GM19463 (cell line): Measurements from ENCODE around the gene CNTNAP2.

Experiments
- ATAC-seq: cut with Tn5 transposase; IDR thresholded peaks from one replicate; pipeline ENCODE4 v1.9.1; 2021; ENCODE audit warnings: mild to moderate bottlenecking, moderate library complexity; ENCODE audit not compliant: unreplicated experiment

The CNTNAP2 gene

GRCh38 chr7:147968046-147968610 lies 1851.5 kb downstream of the CNTNAP2 start:
- ATAC-seq: no peak

- ATAC-seq: no peak
These were observed 1855.1 kb downstream of the CNTNAP2 start for GRCh38 chr7:147971606-147972110.

- no peak for ATAC-seq
These were observed 1861.6 kb downstream of the CNTNAP2 start for GRCh38 chr7:147978201-147978600.

- ATAC-seq: no peak
These were observed 1862.0 kb downstream of the CNTNAP2 start for GRCh38 chr7:147978651-147979050.

GRCh38 chr7:147980826-147981813 lies 1864.5 kb downstream of the CNTNAP2 start:
- no peak for ATAC-seq

- no peak for ATAC-seq
These were observed 1865.7 kb downstream of the CNTNAP2 start for GRCh38 chr7:147982307-147982706.

- no peak for ATAC-seq
These were observed 1867.7 kb downstream of the CNTNAP2 start for GRCh38 chr7:147984265-147984664.

- no peak for ATAC-seq
These were observed 1873.5 kb downstream of the CNTNAP2 start for GRCh38 chr7:147990079-147990478.

- ATAC-seq: no peak
These were observed 1874.3 kb downstream of the CNTNAP2 start for GRCh38 chr7:147990942-147991341.

- no peak for ATAC-seq
These were observed 1876.1 kb downstream of the CNTNAP2 start for GRCh38 chr7:147992698-147993097.

- ATAC-seq: no peak
These were observed 1881.0 kb downstream of the CNTNAP2 start for GRCh38 chr7:147997636-147998035.

GRCh38 chr7:147999962-148000361 lies 1883.4 kb downstream of the CNTNAP2 start:
- ATAC-seq: no peak

GRCh38 chr7:148011753-148012152 lies 1895.2 kb downstream of the CNTNAP2 start:
- ATAC-seq: no peak

- ATAC-seq: no peak
These were observed 1897.4 kb downstream of the CNTNAP2 start for GRCh38 chr7:148014001-148014400.

GRCh38 chr7:148014541-148014940 lies 1897.9 kb downstream of the CNTNAP2 start:
- ATAC-seq: no peak

- no peak for ATAC-seq
These were observed 1900.5 kb downstream of the CNTNAP2 start for GRCh38 chr7:148017126-148017525.

- ATAC-seq: no peak
These were observed 1904.1 kb downstream of the CNTNAP2 start for GRCh38 chr7:148020679-148021078.

- ATAC-seq: no peak
These were observed 1905.0 kb downstream of the CNTNAP2 start for GRCh38 chr7:148021507-148022045.

- no peak for ATAC-seq
These were observed 1906.2 kb downstream of the CNTNAP2 start for GRCh38 chr7:148022832-148023231.

GRCh38 chr7:148026713-148027112 lies 1910.1 kb downstream of the CNTNAP2 start:
- ATAC-seq: no peak

- ATAC-seq: no peak
These were observed 1911.6 kb downstream of the CNTNAP2 start for GRCh38 chr7:148028165-148028564.

GRCh38 chr7:148031019-148031418 lies 1914.4 kb downstream of the CNTNAP2 start:
- ATAC-seq: no peak
